Retinal pigment epithelial cell (primary cell): Measurements from ENCODE around the gene PACSIN2.

Source experiments
- DNase-seq: peaks from one replicate; pipeline ENCODE4 v3.0.0-alpha.2; 2010; ENCODE audit warnings: low read depth
- H3K4me3 ChIP-seq: 2 replicates; pipeline ENCODE4 v1.5.1; 2011; ENCODE audit warnings: mild to moderate bottlenecking, low read length, control low read depth, moderate library complexity
- CTCF ChIP-seq: conservative IDR thresholded peaks from 2 replicates; pipeline ENCODE4 v1.5.1; 2011; ENCODE audit warnings: low read depth, low read length, control low read depth, inconsistent platforms

PACSIN2 gene

GRCh38 chr22:42834177-42834949, 180.6 kb downstream of the PACSIN2 start:
- DNase-seq, result no peak
- TF ChIP-seq CTCF, result no peak
- H3K4me3 ChIP-seq, result no peak overlapping the region

- H3K4me3 ChIP-seq, result no peak overlapping the region
- TF ChIP-seq CTCF, result no peak
- no peak for DNase-seq
These were observed 181.8 kb downstream of the PACSIN2 start for GRCh38 chr22:42833104-42833503.

GRCh38 chr22:42831712-42832111, 183.2 kb downstream of the PACSIN2 start:
- no peak for TF ChIP-seq CTCF
- DNase-seq, result no peak
- no peak overlapping the region for H3K4me3 ChIP-seq

- H3K4me3 ChIP-seq, result no peak overlapping the region
- DNase-seq, result no peak
- no peak for TF ChIP-seq CTCF
These were observed 184.8 kb downstream of the PACSIN2 start for GRCh38 chr22:42830161-42830560.

- H3K4me3 ChIP-seq, result no peak overlapping the region
- TF ChIP-seq CTCF, result no peak
- DNase-seq, result no peak
These were observed 185.6 kb downstream of the PACSIN2 start for GRCh38 chr22:42829302-42829701.

GRCh38 chr22:42825796-42826195, 189.2 kb downstream of the PACSIN2 start:
- no peak for TF ChIP-seq CTCF
- H3K4me3 ChIP-seq, result no peak overlapping the region
- DNase-seq, result no peak

GRCh38 chr22:42821386-42821785, 193.6 kb downstream of the PACSIN2 start:
- DNase-seq, result no peak
- H3K4me3 ChIP-seq, result no peak overlapping the region
- no peak for TF ChIP-seq CTCF
